NCI-H345 treated with DMSO at 0.1 percent for 48 hours (cell line): ENCODE data around the gene JAM3.
"Not testable (repeated sequence)": the region's sequence is repeated elsewhere in the genome, so short reads cannot be mapped to it uniquely, and the experiment has no call there.

ENCODE experiments used
- DNase-seq: peaks from one replicate; lab custom pipeline; 2025; ENCODE audit not compliant: unreplicated experiment; lab: John Stamatoyannopoulos, UW

JAM3 gene

GRCh38 chr11:134098566-134099184, 29.8 kb downstream of the JAM3 start:
- no peak for DNase-seq

- DNase-seq: no peak
Measured at GRCh38 chr11:134100171-134100570, 31.3 kb downstream of the JAM3 start.

- no peak for DNase-seq
Measured at GRCh38 chr11:134101282-134101681, 32.4 kb downstream of the JAM3 start.

GRCh38 chr11:134110252-134110815, 41.5 kb downstream of the JAM3 start:
- DNase-seq: no peak

- DNase-seq: not testable (repeated sequence)
Measured at GRCh38 chr11:134113787-134114186, 44.9 kb downstream of the JAM3 start.

- no peak for DNase-seq
Measured at GRCh38 chr11:134116210-134116609, 47.3 kb downstream of the JAM3 start.

GRCh38 chr11:134118006-134118405, 49.1 kb downstream of the JAM3 start:
- no peak for DNase-seq

- DNase-seq: no peak
Measured at GRCh38 chr11:134119094-134119493, 50.2 kb downstream of the JAM3 start.

- DNase-seq: no peak
Measured at GRCh38 chr11:134120143-134120850, 51.4 kb downstream of the JAM3 start.

GRCh38 chr11:134120921-134121526, 52.2 kb downstream of the JAM3 start:
- DNase-seq: no peak

- DNase-seq: no peak
Measured at GRCh38 chr11:134124660-134125451, 56.0 kb downstream of the JAM3 start.

GRCh38 chr11:134125507-134125906, 56.6 kb downstream of the JAM3 start:
- DNase-seq: no peak

- no peak for DNase-seq
Measured at GRCh38 chr11:134126217-134126822, 57.4 kb downstream of the JAM3 start.

GRCh38 chr11:134131628-134132244, 62.9 kb downstream of the JAM3 start:
- no peak for DNase-seq

GRCh38 chr11:134132808-134133207, 63.9 kb downstream of the JAM3 start:
- DNase-seq: no peak

GRCh38 chr11:134134167-134134566, 65.3 kb downstream of the JAM3 start:
- DNase-seq: no peak

- DNase-seq: no peak
Measured at GRCh38 chr11:134138376-134138775, 69.5 kb downstream of the JAM3 start.

GRCh38 chr11:134139303-134139872, 70.5 kb downstream of the JAM3 start:
- DNase-seq: no peak

GRCh38 chr11:134139873-134140331, 71.0 kb downstream of the JAM3 start:
- peak; percentile 30 for DNase-seq

- DNase-seq: no peak
Measured at GRCh38 chr11:134140961-134141490, 72.2 kb downstream of the JAM3 start.
